Testis (tissue), 2 donors: Measurements from ENCODE around the gene DRC7.

ENCODE experiments used
- POLR2A ChIP-seq: fragments of 450-650 bp; IDR thresholded peaks from one replicate; pipeline ENCODE4 v1.6.1; 2017; ENCODE audit warnings: antibody characterized with exemption, mild to moderate bottlenecking, moderate library complexity
- TF ChIP-seq, protein P1 (sequence below), 3 experiments: fragments of 450-650 bp in 2 of 3; fragments of 200-600 bp in 1 of 3; sonication (generic) in 1 of 3; IDR thresholded peaks; one replicate each; pipeline ENCODE4 v1.5.1; 2016 to 2019; ENCODE audit warnings: antibody characterized with exemption in 3 of 3, mild to moderate bottlenecking in 2 of 3, moderate library complexity in 1 of 3

DNA sequence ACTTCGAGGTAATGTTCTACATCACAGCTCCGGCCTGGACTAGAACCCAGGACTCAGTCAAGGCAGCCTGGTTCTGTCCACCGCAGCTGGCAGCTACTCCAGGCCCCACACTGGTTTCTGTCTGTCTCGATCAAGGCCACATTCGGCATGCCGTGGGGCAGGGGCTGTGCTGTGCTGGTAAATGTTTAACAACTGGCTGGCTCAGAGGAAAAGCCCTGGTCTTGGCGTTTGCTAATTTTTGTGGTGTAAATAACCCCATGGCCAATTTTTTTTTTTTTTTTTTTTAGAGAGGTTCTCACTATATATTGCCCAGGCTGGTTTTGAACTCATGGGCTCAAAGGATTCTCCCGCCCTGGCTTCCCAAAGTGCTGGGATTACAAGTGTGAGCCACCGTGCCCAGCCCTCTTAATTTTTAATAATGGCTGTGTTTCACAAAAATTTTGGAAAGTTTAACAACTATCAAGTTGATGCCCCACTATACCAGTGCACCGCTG lies 328 bp upstream of the DRC7 start:
- TF ChIP-seq POLR2A = no peak
- TF ChIP-seq, protein P1, sequence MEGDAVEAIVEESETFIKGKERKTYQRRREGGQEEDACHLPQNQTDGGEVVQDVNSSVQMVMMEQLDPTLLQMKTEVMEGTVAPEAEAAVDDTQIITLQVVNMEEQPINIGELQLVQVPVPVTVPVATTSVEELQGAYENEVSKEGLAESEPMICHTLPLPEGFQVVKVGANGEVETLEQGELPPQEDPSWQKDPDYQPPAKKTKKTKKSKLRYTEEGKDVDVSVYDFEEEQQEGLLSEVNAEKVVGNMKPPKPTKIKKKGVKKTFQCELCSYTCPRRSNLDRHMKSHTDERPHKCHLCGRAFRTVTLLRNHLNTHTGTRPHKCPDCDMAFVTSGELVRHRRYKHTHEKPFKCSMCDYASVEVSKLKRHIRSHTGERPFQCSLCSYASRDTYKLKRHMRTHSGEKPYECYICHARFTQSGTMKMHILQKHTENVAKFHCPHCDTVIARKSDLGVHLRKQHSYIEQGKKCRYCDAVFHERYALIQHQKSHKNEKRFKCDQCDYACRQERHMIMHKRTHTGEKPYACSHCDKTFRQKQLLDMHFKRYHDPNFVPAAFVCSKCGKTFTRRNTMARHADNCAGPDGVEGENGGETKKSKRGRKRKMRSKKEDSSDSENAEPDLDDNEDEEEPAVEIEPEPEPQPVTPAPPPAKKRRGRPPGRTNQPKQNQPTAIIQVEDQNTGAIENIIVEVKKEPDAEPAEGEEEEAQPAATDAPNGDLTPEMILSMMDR (IDR thresholded peaks at IDR 0.05) = no peak
